Measurements from ENCODE around the gene GRIN1. TPM values are rescaled to one million over a fixed set of nuclear protein-coding genes. Genes with fewer than 3 reads are reported as not detected.

GRIN1 gene
- total and polyA plus RNA-seq, 2 of the 13 experiments (the other 11 are each of a cell fraction or from before 2014, with no cell fraction given): 0.13 TPM; not detected in 1

- TF ChIP-seq ARID4A (CRISPR knock-in tag; IDR thresholded peaks at IDR 0.05; ENCODE audit: borderline replicate concordance): peak; percentile 76; the same call in 1 of the 2 replicates
- TF ChIP-seq ZNF263 (CRISPR knock-in tag; IDR thresholded peaks at IDR 0.05): peak; percentile 70; the same call in 1 of the 2 replicates
- no peak for TF ChIP-seq THYN1 (CRISPR knock-in tag; IDR thresholded peaks at IDR 0.05; ENCODE audit: borderline replicate concordance, low read depth)
- 0 out of 2 replicates have a peak, but pooled peaks have one; percentile 53 for TF ChIP-seq ZNF343 (CRISPR knock-in tag; IDR thresholded peaks at IDR 0.05)
- peak; percentile 55 for TF ChIP-seq TEAD3 (CRISPR knock-in tag; optimal IDR thresholded peaks at IDR 0.05; ENCODE audit: borderline replicate concordance)
- TF ChIP-seq PHF8 (CRISPR knock-in tag; IDR thresholded peaks at IDR 0.05): 0 out of 2 replicates have a peak, but pooled peaks have one; percentile 24
- 0 out of 2 replicates have a peak, but pooled peaks have one; percentile 16 for TF ChIP-seq ZNF143 (CRISPR knock-in tag; IDR thresholded peaks at IDR 0.05)
- TF ChIP-seq ZBED4 (CRISPR knock-in tag; IDR thresholded peaks at IDR 0.05; ENCODE audit: borderline replicate concordance): no peak
- 0 out of 2 replicates have a peak, but pooled peaks have one; percentile 33 for TF ChIP-seq ZNF224 (CRISPR knock-in tag; IDR thresholded peaks at IDR 0.05)
- TF ChIP-seq RFXAP (CRISPR knock-in tag; IDR thresholded peaks at IDR 0.05; ENCODE audit: borderline replicate concordance): no peak
- 0 out of 2 replicates have a peak, but pooled peaks have one; percentile 45 for TF ChIP-seq TBX2 (CRISPR knock-in tag; IDR thresholded peaks at IDR 0.05; ENCODE audit: borderline replicate concordance)
- no peak for TF ChIP-seq SOX13 (IDR thresholded peaks at IDR 0.05)
- TF ChIP-seq SOX13 (CRISPR knock-in tag; conservative IDR thresholded peaks at IDR 0.05 in 1 of 2, IDR thresholded peaks at IDR 0.05 in 1 of 2): 0 out of 4 replicates have a peak, but pooled peaks of 1 of the 2 experiments have one; percentile 22
- TF ChIP-seq TGIF2 (CRISPR knock-in tag; IDR thresholded peaks at IDR 0.05): no peak
- TF ChIP-seq, protein P1, sequence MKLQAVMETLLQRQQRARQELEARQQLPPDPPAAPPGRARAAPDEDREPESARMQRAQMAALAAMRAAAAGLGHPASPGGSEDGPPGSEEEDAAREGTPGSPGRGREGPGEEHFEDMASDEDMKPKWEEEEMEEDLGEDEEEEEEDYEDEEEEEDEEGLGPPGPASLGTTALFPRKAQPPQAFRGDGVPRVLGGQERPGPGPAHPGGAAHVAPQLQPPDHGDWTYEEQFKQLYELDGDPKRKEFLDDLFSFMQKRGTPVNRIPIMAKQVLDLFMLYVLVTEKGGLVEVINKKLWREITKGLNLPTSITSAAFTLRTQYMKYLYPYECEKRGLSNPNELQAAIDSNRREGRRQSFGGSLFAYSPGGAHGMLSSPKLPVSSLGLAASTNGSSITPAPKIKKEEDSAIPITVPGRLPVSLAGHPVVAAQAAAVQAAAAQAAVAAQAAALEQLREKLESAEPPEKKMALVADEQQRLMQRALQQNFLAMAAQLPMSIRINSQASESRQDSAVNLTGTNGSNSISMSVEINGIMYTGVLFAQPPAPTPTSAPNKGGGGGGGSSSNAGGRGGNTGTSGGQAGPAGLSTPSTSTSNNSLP (IDR thresholded peaks at IDR 0.05; ENCODE audit: low read depth, low read length): no peak
- 0 out of 2 replicates have a peak, but pooled peaks have one; percentile 42 for TF ChIP-seq ZNF740 (CRISPR knock-in tag; IDR thresholded peaks at IDR 0.05)
- TF ChIP-seq KDM5A (IDR thresholded peaks at IDR 0.05; ENCODE audit: borderline replicate concordance, low read length): peak; percentile 22; the same call in 1 of the 2 replicates
Measured at GRCh38 chr9:137217276-137218211, 78.6 kb downstream of the GRIN1 start (continued).

All from HepG2 (cell line).